KOPT-K1 (cell line): ENCODE results near the gene GPR35.

Experiments
- H3K27ac ChIP-seq: fragments of 200-600 bp; sonication (generic); 2 replicates; pipeline ENCODE4 v1.5.1; 2016; ENCODE audit warnings: antibody characterized with exemption, mild to moderate bottlenecking, low read depth, low read length; ENCODE audit not compliant: poor library complexity, severe bottlenecking
- H3K36me3 ChIP-seq: fragments of 200-600 bp; sonication (generic); 2 replicates; pipeline ENCODE4 v1.5.1; 2017; ENCODE audit warnings: antibody characterized with exemption, mild to moderate bottlenecking, low read length, moderate library complexity; ENCODE audit not compliant: insufficient read depth
- H3K9me3 ChIP-seq: fragments of 200-600 bp; sonication (generic); 2 replicates; pipeline ENCODE4 v1.5.1; 2017; ENCODE audit warnings: antibody characterized with exemption, low read length, mild to moderate bottlenecking; ENCODE audit not compliant: insufficient read depth, poor library complexity, severe bottlenecking

GPR35 gene

GRCh38 chr2:240624950-240625621, at the start of gene GPR35:
Gene GPR35, plus strand, starts transcription at chr2:240625480. Its CDS starts 4,473 bp downstream, at chr2:240629953.
- Histone ChIP-seq H3K36me3 (no peaks in the 10 kb centered on the region), H3K9me3 (no peaks in the 10 kb centered on the region), H3K27ac (peak within 1 kb of the TSS; percentile 77)

DNA sequence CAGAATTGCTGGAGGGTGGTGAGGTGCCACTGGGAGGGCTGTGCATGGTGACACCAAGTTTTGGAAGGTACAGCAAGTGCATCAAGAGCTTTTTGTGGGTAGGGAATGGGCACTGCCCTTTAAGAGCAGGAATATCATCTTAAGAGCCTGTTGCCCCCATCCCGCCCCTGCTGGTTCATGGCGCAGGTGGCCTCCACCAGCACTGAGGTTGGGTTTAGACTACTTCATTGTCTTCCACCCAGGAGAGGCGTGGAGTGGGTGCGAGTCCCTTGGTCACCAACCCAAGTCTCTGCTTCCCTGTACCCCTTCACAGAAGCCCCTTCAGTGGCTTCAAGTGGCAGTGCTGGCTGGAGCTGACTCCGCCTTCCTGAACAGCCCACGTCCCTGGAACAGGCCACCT, 49.2 kb upstream of the GPR35 start:
- peaks cover 59% of the 10 kb centered on the region; the same call in 1 of the 2 replicates for H3K36me3 ChIP-seq
- H3K27ac ChIP-seq = no peak overlapping the region
- H3K9me3 ChIP-seq = no peaks in the 10 kb centered on the region

- Histone ChIP-seq H3K9me3 (no peaks in the 10 kb centered on the region), H3K36me3 (peaks cover 59% of the 10 kb centered on the region; the same call in 1 of the 2 replicates), H3K27ac (no peak overlapping the region)
Measured at GRCh38 chr2:240576436-240577205, 48.7 kb upstream of the GPR35 start.

GRCh38 chr2:240577281-240578109, 47.8 kb upstream of the GPR35 start:
- Histone ChIP-seq H3K9me3 (no peaks in the 10 kb centered on the region), H3K27ac (no peak overlapping the region), H3K36me3 (peaks cover 53% of the 10 kb centered on the region; the same call in 1 of the 2 replicates)

GRCh38 chr2:240578110-240578450, 47.2 kb upstream of the GPR35 start:
- H3K27ac ChIP-seq = no peak overlapping the region
- no peaks in the 10 kb centered on the region for H3K9me3 ChIP-seq
- peaks cover 54% of the 10 kb centered on the region; the same call in 1 of the 2 replicates for H3K36me3 ChIP-seq

GRCh38 chr2:240578488-240578887, 46.8 kb upstream of the GPR35 start:
- H3K36me3 ChIP-seq = peaks cover 54% of the 10 kb centered on the region; the same call in 1 of the 2 replicates
- no peak overlapping the region for H3K27ac ChIP-seq
- H3K9me3 ChIP-seq = no peaks in the 10 kb centered on the region

DNA sequence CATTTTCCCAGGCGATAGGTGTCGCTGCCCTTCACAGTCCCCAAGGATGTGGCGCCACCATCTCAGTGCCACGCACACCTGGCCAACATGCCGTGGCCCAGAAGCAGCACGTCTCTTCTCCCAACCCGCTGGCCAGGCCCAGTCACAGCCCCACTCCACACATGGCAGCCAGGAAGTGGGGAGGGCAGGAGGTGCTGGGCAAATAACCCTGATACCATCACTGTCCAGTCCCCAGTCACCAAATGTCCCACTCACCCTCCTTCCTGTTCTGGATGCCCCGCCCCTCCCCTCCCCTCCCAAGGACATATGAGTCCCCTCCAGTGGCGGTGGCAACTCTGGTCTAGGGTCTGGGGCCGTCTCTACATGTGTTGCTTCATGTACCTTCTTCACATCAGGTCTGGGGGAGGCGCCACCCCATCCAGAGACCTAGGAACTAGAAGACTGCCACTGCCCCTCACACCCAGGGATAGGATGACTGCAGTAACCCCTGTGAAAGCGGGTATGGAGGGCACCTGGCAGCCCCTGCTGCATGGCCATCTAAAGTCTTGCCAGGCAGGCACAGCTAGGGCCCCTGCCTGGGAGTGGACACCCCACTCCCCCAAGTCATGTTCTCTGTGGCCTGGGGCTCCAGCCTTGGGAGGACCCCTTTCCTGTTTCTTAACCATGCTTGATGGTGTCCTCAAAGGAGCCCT, 46.1 kb upstream of the GPR35 start:
- H3K27ac ChIP-seq = peak overlapping the region; percentile 1

GRCh38 chr2:240579771-240580614, 45.3 kb upstream of the GPR35 start:
- H3K27ac ChIP-seq = peak overlapping the region; percentile 1
- H3K9me3 ChIP-seq = no peaks in the 10 kb centered on the region
- H3K36me3 ChIP-seq = peaks cover 43% of the 10 kb centered on the region; the same call in 1 of the 2 replicates

More for the DNA sequence above, 46.1 kb upstream of the GPR35 start:
- Histone ChIP-seq H3K9me3 (no peaks in the 10 kb centered on the region), H3K36me3 (peaks cover 51% of the 10 kb centered on the region; the same call in 1 of the 2 replicates)

DNA sequence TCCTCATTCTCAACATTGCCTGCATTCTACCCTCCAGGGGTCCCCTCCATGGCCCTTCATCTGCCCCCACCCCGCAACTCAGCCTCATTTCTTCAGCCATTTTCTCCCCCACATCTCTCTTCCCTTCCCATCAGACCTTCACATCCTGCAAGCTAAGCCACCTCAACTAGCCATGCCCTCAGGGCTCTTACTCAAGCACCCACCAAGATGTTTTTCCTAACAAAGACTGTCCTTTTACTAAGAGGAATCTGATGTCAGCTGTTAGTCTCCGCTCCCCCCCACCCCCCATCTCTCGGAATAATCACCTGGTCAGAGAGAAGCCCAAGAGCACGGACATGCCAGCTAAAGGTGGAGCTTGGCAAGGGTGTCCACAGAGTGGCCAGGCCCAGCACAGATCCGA, 43.5 kb upstream of the GPR35 start:
- Histone ChIP-seq H3K36me3 (peaks cover 25% of the 10 kb centered on the region; the same call in 1 of the 2 replicates), H3K27ac (no peak overlapping the region), H3K9me3 (no peaks in the 10 kb centered on the region)

DNA sequence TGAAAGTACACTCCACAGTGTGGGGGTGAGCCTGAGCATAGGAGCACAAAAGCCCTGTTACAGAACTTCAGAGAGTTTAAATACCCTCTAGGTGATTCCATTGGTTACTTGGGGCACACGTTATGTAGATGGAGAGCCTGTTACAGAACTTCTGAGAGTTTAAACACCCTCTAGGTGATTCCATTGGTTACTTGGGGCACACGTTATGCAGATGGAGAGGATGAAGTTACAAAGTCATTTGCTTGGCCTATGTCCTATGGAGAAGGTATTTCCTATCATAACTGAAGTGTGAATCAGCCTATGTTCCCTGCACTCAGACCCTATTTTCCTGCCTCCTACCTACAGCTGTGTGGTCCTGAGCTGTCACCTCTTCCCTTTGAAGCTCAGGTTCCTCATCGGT, 42.5 kb upstream of the GPR35 start:
- no peaks in the 10 kb centered on the region for H3K9me3 ChIP-seq
- H3K36me3 ChIP-seq = peaks cover 16% of the 10 kb centered on the region; the same call in 1 of the 2 replicates
- H3K27ac ChIP-seq = no peak overlapping the region

DNA sequence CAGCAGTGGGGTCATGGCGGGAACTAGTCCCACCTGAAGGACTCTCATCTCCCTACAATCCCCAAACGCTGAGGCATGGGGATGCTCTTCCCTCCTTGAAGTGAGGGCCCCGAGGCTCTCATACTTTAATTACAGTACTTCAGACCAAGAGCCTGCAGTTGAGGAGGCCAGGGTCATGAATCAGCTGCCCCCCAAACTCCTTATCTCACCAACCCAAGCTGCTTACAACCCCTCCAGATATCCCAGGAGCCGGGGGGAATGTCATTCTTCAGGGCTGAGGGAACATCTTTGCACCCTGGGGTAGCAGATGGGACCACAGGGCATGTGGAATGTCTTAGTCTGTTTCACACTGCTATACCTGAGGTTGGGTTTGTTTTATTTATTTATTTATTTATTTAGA, 41.5 kb upstream of the GPR35 start:
- no peak overlapping the region for H3K27ac ChIP-seq
- 0 out of 2 replicates have a peak, but pooled peaks cover 6% of the 10 kb centered on the region for H3K36me3 ChIP-seq
- H3K9me3 ChIP-seq = no peaks in the 10 kb centered on the region

- Histone ChIP-seq H3K27ac (no peak overlapping the region), H3K36me3 (peaks cover 11% of the 10 kb centered on the region; the same call in 1 of the 2 replicates), H3K9me3 (no peaks in the 10 kb centered on the region)
Measured at GRCh38 chr2:240584486-240585031, 40.7 kb upstream of the GPR35 start.

- peaks cover 16% of the 10 kb centered on the region for H3K36me3 ChIP-seq
- peak overlapping the region; percentile 94 for H3K27ac ChIP-seq
Measured at GRCh38 chr2:240585101-240585500, 40.2 kb upstream of the GPR35 start.

More at GRCh38 chr2:240585101-240585500, 40.2 kb upstream of the GPR35 start:
- no peaks in the 10 kb centered on the region for H3K9me3 ChIP-seq
